H1 (cell line): Measurements from ENCODE around the gene KCNJ12. TPM values are rescaled to one million over a fixed set of nuclear protein-coding genes. Genes with fewer than 3 reads are reported as not detected.
"Not testable (repeated sequence)": the region's sequence is repeated elsewhere in the genome, so short reads cannot be mapped to it uniquely, and the experiment has no call there.

ENCODE experiments used
- CTCF ChIA-PET: fragments of 300-600 bp; sonication (Branson Sonifier 250); formaldehyde crosslinking; loops from one replicate; lab custom pipeline; 2021; ENCODE audit not compliant: partially characterized antibody; lab: Charles Lee
- POLR2A ChIA-PET: fragments of 300-600 bp; sonication (Branson Sonifier 250); formaldehyde crosslinking; loops from one replicate; lab custom pipeline; 2021; ENCODE audit warnings: inconsistent platforms; ENCODE audit not compliant: partially characterized antibody; lab: Charles Lee
- DNase-seq, 2 experiments: peaks; one replicate each; pipeline versions ENCODE4 v3.0.0 to v3.0.0-alpha.2; 2010 to 2022; ENCODE audit warnings: low spot score in 2 of 2, low read depth in 1 of 2, mixed read lengths in 1 of 2
- FAIRE-seq: peaks from 2 replicates; lab custom pipeline; 2011; peaks lifted over from hg19 to GRCh38; lab: Jason Lieb, UNC
- H2AFZ ChIP-seq: 2 replicates; pipeline ENCODE4 v1.8.1; 2012; ENCODE audit warnings: low read length, inconsistent platforms
- H2AK5ac ChIP-seq: 2 replicates; pipeline ENCODE4 v1.6.1; 2013; ENCODE audit warnings: low read depth, low read length
- H2BK120ac ChIP-seq: replicated peaks from 2 replicates; pipeline ENCODE3; 2013; ENCODE audit warnings: low read depth, low read length, inconsistent platforms
- H2BK12ac ChIP-seq: 2 replicates; pipeline ENCODE4 v1.6.1; 2013; ENCODE audit warnings: low read depth, low read length
- H2BK15ac ChIP-seq: 2 replicates; pipeline ENCODE4 v1.6.1; 2013; ENCODE audit warnings: low read length
- H2BK20ac ChIP-seq: 2 replicates; pipeline ENCODE4 v1.6.1; 2013; ENCODE audit warnings: low read length
- H2BK5ac ChIP-seq: 2 replicates; pipeline ENCODE4 v1.6.1; 2013; ENCODE audit warnings: low read depth, low read length
- H3K14ac ChIP-seq: 2 replicates; pipeline ENCODE4 v1.6.1; 2013; ENCODE audit warnings: inconsistent platforms; ENCODE audit not compliant: insufficient read length
- H3K18ac ChIP-seq: 2 replicates; pipeline ENCODE4 v1.6.1; 2013; ENCODE audit warnings: low read length; ENCODE audit errors: extremely low read depth
- H3K23ac ChIP-seq: 2 replicates; pipeline ENCODE4 v1.6.1; 2013; ENCODE audit warnings: inconsistent platforms; ENCODE audit not compliant: insufficient read length
- H3K23me2 ChIP-seq: 2 replicates; pipeline ENCODE4 v1.6.1; 2013; ENCODE audit warnings: low read depth, low read length
- H3K27ac ChIP-seq: 2 replicates; pipeline ENCODE4 v1.6.1; 2011; ENCODE audit warnings: low read depth, low read length, inconsistent platforms
- H3K27me3 ChIP-seq, 4 experiments: replicated peaks in 1 of 4; 1 replicate in 1 of 4; 2 replicates in 3 of 4; pipeline versions ENCODE4 v1.6.1 to v1.8.1; 2011 to 2013; ENCODE audit warnings: low read length in 3 of 4, mild to moderate bottlenecking in 3 of 4, inconsistent platforms in 2 of 4, mixed read lengths in 2 of 4, moderate library complexity in 1 of 4; ENCODE audit not compliant: control insufficient read depth in 3 of 4, insufficient read depth in 3 of 4; ENCODE audit errors: extremely low read depth in 1 of 4
- H3K36me3 ChIP-seq, 4 experiments: 2 replicates each; pipeline versions ENCODE4 v1.6.1 to v1.8.1; 2011 to 2013; ENCODE audit warnings: mild to moderate bottlenecking in 4 of 4, low read length in 3 of 4, moderate library complexity in 2 of 4, control low read depth in 1 of 4, inconsistent platforms in 1 of 4; ENCODE audit not compliant: insufficient read depth in 4 of 4, control insufficient read depth in 2 of 4
- H3K4ac ChIP-seq: replicated peaks from 2 replicates; pipeline ENCODE3; 2013; ENCODE audit warnings: low read length, low read depth, mixed read lengths, inconsistent platforms; ENCODE audit not compliant: insufficient read length
- H3K4me1 ChIP-seq, 4 experiments: replicated peaks in 1 of 4; 1 replicate in 1 of 4; 2 replicates in 3 of 4; pipeline versions ENCODE4 v1.6.1 to v1.8.1; 2011 to 2013; ENCODE audit warnings: low read length in 3 of 4, inconsistent platforms in 2 of 4, mixed read lengths in 1 of 4; ENCODE audit not compliant: insufficient read depth in 4 of 4, control insufficient read depth in 3 of 4
- H3K4me2 ChIP-seq, 2 experiments: 2 replicates each; pipeline versions ENCODE4 v1.6.1 to v1.8.1; 2011 to 2013; ENCODE audit warnings: low read depth in 2 of 2, low read length in 2 of 2, control low read depth in 1 of 2, inconsistent platforms in 1 of 2, mild to moderate bottlenecking in 1 of 2; ENCODE audit not compliant: insufficient read depth in 1 of 2
- H3K4me3 ChIP-seq, 4 experiments: fragments of 200-600, 300-600 bp in 1 of 4; sonication (generic), shearing (Covaris generic), sonication (Bioruptor Twin) in 1 of 4; 2 replicates each; pipeline versions ENCODE4 v1.5.1 to v1.8.1; 2011 to 2016; ENCODE audit warnings: low read length in 4 of 4, low read depth in 3 of 4, control low read depth in 2 of 4, inconsistent platforms in 2 of 4, mild to moderate bottlenecking in 2 of 4, mixed read lengths in 1 of 4, moderate library complexity in 1 of 4; ENCODE audit not compliant: insufficient read depth in 2 of 4; ENCODE audit errors: extremely low read depth in 1 of 4
- H3K56ac ChIP-seq: replicated peaks from 2 replicates; pipeline ENCODE3; 2013; ENCODE audit warnings: low read depth, mild to moderate bottlenecking, mixed read lengths, low read length, inconsistent platforms; ENCODE audit not compliant: insufficient read length
- H3K79me1 ChIP-seq: 2 replicates; pipeline ENCODE4 v1.6.1; 2013; ENCODE audit warnings: low read depth, low read length, control low read depth
- H3K79me2 ChIP-seq, 2 experiments: 2 replicates each; pipeline versions ENCODE4 v1.6.1 to v1.8.1; 2012 to 2013; ENCODE audit warnings: low read length in 2 of 2, mild to moderate bottlenecking in 2 of 2, inconsistent platforms in 1 of 2; ENCODE audit not compliant: insufficient read depth in 2 of 2, control insufficient read depth in 1 of 2
- H3K9ac ChIP-seq, 4 experiments: replicated peaks in 1 of 4; 1 replicate in 1 of 4; 2 replicates in 3 of 4; pipeline versions ENCODE4 v1.6.1 to v1.8.1; 2011 to 2013; ENCODE audit warnings: low read depth in 3 of 4, low read length in 3 of 4, control low read depth in 2 of 4, mild to moderate bottlenecking in 2 of 4, moderate library complexity in 2 of 4, inconsistent platforms in 1 of 4; ENCODE audit errors: extremely low read depth in 1 of 4
- H3K9me3 ChIP-seq, 2 experiments: 2 replicates each; pipeline versions ENCODE4 v1.6.1 to v1.8.1; 2012 to 2013; ENCODE audit warnings: mild to moderate bottlenecking in 2 of 2, moderate library complexity in 2 of 2, control low read depth in 1 of 2, inconsistent platforms in 1 of 2, low read depth in 1 of 2, low read length in 1 of 2, mixed read lengths in 1 of 2; ENCODE audit not compliant: insufficient read depth in 2 of 2
- H4K20me1 ChIP-seq, 2 experiments: replicated peaks in 1 of 2; 2 replicates each; pipeline versions ENCODE3 to v1.8.1; 2011 to 2013; ENCODE audit warnings: inconsistent platforms in 2 of 2, low read length in 2 of 2, mild to moderate bottlenecking in 1 of 2; ENCODE audit not compliant: insufficient read depth in 2 of 2, control insufficient read depth in 1 of 2
- H4K5ac ChIP-seq: 2 replicates; pipeline ENCODE4 v1.6.1; 2013; ENCODE audit warnings: low read length, low read depth, mixed read lengths, inconsistent platforms; ENCODE audit not compliant: insufficient read length
- H4K8ac ChIP-seq: 2 replicates; pipeline ENCODE4 v1.8.0; 2013; ENCODE audit warnings: mild to moderate bottlenecking, moderate library complexity, low read length, inconsistent platforms; ENCODE audit not compliant: insufficient read depth; ENCODE audit errors: extremely low read depth
- H4K91ac ChIP-seq: replicated peaks from 2 replicates; pipeline ENCODE3; 2013; ENCODE audit warnings: low read length, mixed read lengths, inconsistent platforms; ENCODE audit not compliant: insufficient read length
- WGBS, 2 experiments: shearing (Covaris generic) in 1 of 2; methylation state at CpG; one replicate each; pipeline versions ENCODE4 v1.1.6 to v1.1.7; 2013 to 2015; ENCODE audit warnings: low lambda C conversion rate in 2 of 2, mixed read lengths in 2 of 2, inconsistent platforms in 1 of 2, low coverage in 1 of 2, missing lambda C conversion rate in 1 of 2; ENCODE audit not compliant: insufficient replicate concordance in 2 of 2, insufficient coverage in 1 of 2, insufficient read length in 1 of 2; ENCODE audit errors: extremely low coverage in 1 of 2, missing lambda C conversion rate in 1 of 2; 5-methylcytosine and 5-hydroxymethylcytosine counted together
- polyA plus RNA-seq, 7 experiments: library from polyadenylated mRNA; depleted of rRNA in 3 of 7; stranded (reverse) in 5 of 7; unstranded in 2 of 7; fragments of >200 nt in 5 of 7; fragments of 200-250 nt in 2 of 7; gene quantifications; 1 replicate in 5 of 7; 2 replicates in 1 of 7; 4 replicates in 1 of 7; pipeline versions ENCODE4 v1.2.1 to v1.2.3, GENCODE V29; 2011 to 2013; ENCODE audit warnings: missing spikeins in 2 of 7, mixed read lengths in 2 of 7
- total RNA-seq: library from RNA; stranded (reverse); fragmentation: NEBNext Ultra II Directional; extraction: Animal tissue kit (Norgen Biotek cat#: 25700); gene quantifications from 2 replicates; pipeline ENCODE4 v1.2.1, GENCODE V29; 2021

KCNJ12 gene
- total and polyA plus RNA-seq, 2 of the 8 experiments (the other 6 are each of a cell fraction or from before 2014, with no cell fraction given): 1.2 to 1.5 TPM

GRCh38 chr17:21346107-21346506 lies 30.1 kb upstream of the KCNJ12 start:
- H3K4ac ChIP-seq, H3K23me2 ChIP-seq, H3K4me2 ChIP-seq, H4K91ac ChIP-seq, H3K56ac ChIP-seq, H2BK12ac ChIP-seq, H2BK15ac ChIP-seq, H3K79me2 ChIP-seq, FAIRE-seq, H4K8ac ChIP-seq, CTCF ChIA-PET, H3K36me3 ChIP-seq, H3K79me1 ChIP-seq, H2BK120ac ChIP-seq, H2BK5ac ChIP-seq, H3K9me3 ChIP-seq, H2BK20ac ChIP-seq, H3K27me3 ChIP-seq, H2AFZ ChIP-seq, H4K20me1 ChIP-seq, H3K23ac ChIP-seq, H3K4me1 ChIP-seq, H3K4me3 ChIP-seq, H4K5ac ChIP-seq, H3K9ac ChIP-seq, H3K18ac ChIP-seq, H3K27ac ChIP-seq, H3K14ac ChIP-seq, H2AK5ac ChIP-seq, DNase-seq, POLR2A ChIA-PET: not testable (repeated sequence)
- no CpG with 5 or more reads among the region's 2 CpGs for WGBS, 2 experiments

GRCh38 chr17:21346651-21347250 lies 29.4 kb upstream of the KCNJ12 start:
- H2AFZ ChIP-seq, H4K5ac ChIP-seq, H3K27ac ChIP-seq, H2BK5ac ChIP-seq, H3K79me2 ChIP-seq, H3K18ac ChIP-seq, DNase-seq, H3K23ac ChIP-seq, H3K4me3 ChIP-seq, H3K4me2 ChIP-seq, H2BK120ac ChIP-seq, H2AK5ac ChIP-seq, H3K14ac ChIP-seq, H4K20me1 ChIP-seq, H3K4me1 ChIP-seq, H3K9ac ChIP-seq, H4K91ac ChIP-seq, H2BK20ac ChIP-seq, H4K8ac ChIP-seq, H3K56ac ChIP-seq, H3K27me3 ChIP-seq, FAIRE-seq, CTCF ChIA-PET, H2BK12ac ChIP-seq, H3K36me3 ChIP-seq, H3K23me2 ChIP-seq, POLR2A ChIA-PET, H3K4ac ChIP-seq, H3K79me1 ChIP-seq, H3K9me3 ChIP-seq, H2BK15ac ChIP-seq: not testable (repeated sequence)
- WGBS, 2 experiments: 85% methylated on average over 6 of the region's 10 CpGs; no CpG with 5 or more reads in 1 of the 2 experiments
